H1 (cell line): ENCODE data around the gene LANCL1. TPM values are rescaled to one million over a fixed set of nuclear protein-coding genes. Genes with fewer than 3 reads are reported as not detected.

Experiments used
- CTCF ChIA-PET: fragments of 300-600 bp; sonication (Branson Sonifier 250); formaldehyde crosslinking; loops from one replicate; lab custom pipeline; 2021; ENCODE audit not compliant: partially characterized antibody; lab: Charles Lee
- POLR2A ChIA-PET: fragments of 300-600 bp; sonication (Branson Sonifier 250); formaldehyde crosslinking; loops from one replicate; lab custom pipeline; 2021; ENCODE audit warnings: inconsistent platforms; ENCODE audit not compliant: partially characterized antibody; lab: Charles Lee
- DNase-seq, 2 experiments: peaks; one replicate each; pipeline versions ENCODE4 v3.0.0 to v3.0.0-alpha.2; 2010 to 2022; ENCODE audit warnings: low spot score in 2 of 2, low read depth in 1 of 2, mixed read lengths in 1 of 2
- FAIRE-seq: peaks from 2 replicates; lab custom pipeline; 2011; peaks lifted over from hg19 to GRCh38; lab: Jason Lieb, UNC
- H2AFZ ChIP-seq: 2 replicates; pipeline ENCODE4 v1.8.1; 2012; ENCODE audit warnings: low read length, inconsistent platforms
- H2AK5ac ChIP-seq: 2 replicates; pipeline ENCODE4 v1.6.1; 2013; ENCODE audit warnings: low read depth, low read length
- H2BK120ac ChIP-seq: replicated peaks from 2 replicates; pipeline ENCODE3; 2013; ENCODE audit warnings: low read depth, low read length, inconsistent platforms
- H2BK12ac ChIP-seq: 2 replicates; pipeline ENCODE4 v1.6.1; 2013; ENCODE audit warnings: low read depth, low read length
- H2BK15ac ChIP-seq: 2 replicates; pipeline ENCODE4 v1.6.1; 2013; ENCODE audit warnings: low read length
- H2BK20ac ChIP-seq: 2 replicates; pipeline ENCODE4 v1.6.1; 2013; ENCODE audit warnings: low read length
- H2BK5ac ChIP-seq: 2 replicates; pipeline ENCODE4 v1.6.1; 2013; ENCODE audit warnings: low read depth, low read length
- H3K14ac ChIP-seq: 2 replicates; pipeline ENCODE4 v1.6.1; 2013; ENCODE audit warnings: inconsistent platforms; ENCODE audit not compliant: insufficient read length
- H3K18ac ChIP-seq: 2 replicates; pipeline ENCODE4 v1.6.1; 2013; ENCODE audit warnings: low read length; ENCODE audit errors: extremely low read depth
- H3K23ac ChIP-seq: 2 replicates; pipeline ENCODE4 v1.6.1; 2013; ENCODE audit warnings: inconsistent platforms; ENCODE audit not compliant: insufficient read length
- H3K23me2 ChIP-seq: 2 replicates; pipeline ENCODE4 v1.6.1; 2013; ENCODE audit warnings: low read depth, low read length
- H3K27ac ChIP-seq: 2 replicates; pipeline ENCODE4 v1.6.1; 2011; ENCODE audit warnings: low read depth, low read length, inconsistent platforms
- H3K27me3 ChIP-seq, 4 experiments: replicated peaks in 1 of 4; 1 replicate in 1 of 4; 2 replicates in 3 of 4; pipeline versions ENCODE4 v1.6.1 to v1.8.1; 2011 to 2013; ENCODE audit warnings: low read length in 3 of 4, mild to moderate bottlenecking in 3 of 4, inconsistent platforms in 2 of 4, mixed read lengths in 2 of 4, moderate library complexity in 1 of 4; ENCODE audit not compliant: control insufficient read depth in 3 of 4, insufficient read depth in 3 of 4; ENCODE audit errors: extremely low read depth in 1 of 4
- H3K36me3 ChIP-seq, 4 experiments: 2 replicates each; pipeline versions ENCODE4 v1.6.1 to v1.8.1; 2011 to 2013; ENCODE audit warnings: mild to moderate bottlenecking in 4 of 4, low read length in 3 of 4, moderate library complexity in 2 of 4, control low read depth in 1 of 4, inconsistent platforms in 1 of 4; ENCODE audit not compliant: insufficient read depth in 4 of 4, control insufficient read depth in 2 of 4
- H3K4ac ChIP-seq: replicated peaks from 2 replicates; pipeline ENCODE3; 2013; ENCODE audit warnings: low read length, low read depth, mixed read lengths, inconsistent platforms; ENCODE audit not compliant: insufficient read length
- H3K4me1 ChIP-seq, 4 experiments: replicated peaks in 1 of 4; 1 replicate in 1 of 4; 2 replicates in 3 of 4; pipeline versions ENCODE4 v1.6.1 to v1.8.1; 2011 to 2013; ENCODE audit warnings: low read length in 3 of 4, inconsistent platforms in 2 of 4, mixed read lengths in 1 of 4; ENCODE audit not compliant: insufficient read depth in 4 of 4, control insufficient read depth in 3 of 4
- H3K4me2 ChIP-seq, 2 experiments: 2 replicates each; pipeline versions ENCODE4 v1.6.1 to v1.8.1; 2011 to 2013; ENCODE audit warnings: low read depth in 2 of 2, low read length in 2 of 2, control low read depth in 1 of 2, inconsistent platforms in 1 of 2, mild to moderate bottlenecking in 1 of 2; ENCODE audit not compliant: insufficient read depth in 1 of 2
- H3K4me3 ChIP-seq, 4 experiments: fragments of 200-600, 300-600 bp in 1 of 4; sonication (generic), shearing (Covaris generic), sonication (Bioruptor Twin) in 1 of 4; 2 replicates each; pipeline versions ENCODE4 v1.5.1 to v1.8.1; 2011 to 2016; ENCODE audit warnings: low read length in 4 of 4, low read depth in 3 of 4, control low read depth in 2 of 4, inconsistent platforms in 2 of 4, mild to moderate bottlenecking in 2 of 4, mixed read lengths in 1 of 4, moderate library complexity in 1 of 4; ENCODE audit not compliant: insufficient read depth in 2 of 4; ENCODE audit errors: extremely low read depth in 1 of 4
- H3K56ac ChIP-seq: replicated peaks from 2 replicates; pipeline ENCODE3; 2013; ENCODE audit warnings: low read depth, mild to moderate bottlenecking, mixed read lengths, low read length, inconsistent platforms; ENCODE audit not compliant: insufficient read length
- H3K79me1 ChIP-seq: 2 replicates; pipeline ENCODE4 v1.6.1; 2013; ENCODE audit warnings: low read depth, low read length, control low read depth
- H3K79me2 ChIP-seq, 2 experiments: 2 replicates each; pipeline versions ENCODE4 v1.6.1 to v1.8.1; 2012 to 2013; ENCODE audit warnings: low read length in 2 of 2, mild to moderate bottlenecking in 2 of 2, inconsistent platforms in 1 of 2; ENCODE audit not compliant: insufficient read depth in 2 of 2, control insufficient read depth in 1 of 2
- H3K9ac ChIP-seq, 4 experiments: replicated peaks in 1 of 4; 1 replicate in 1 of 4; 2 replicates in 3 of 4; pipeline versions ENCODE4 v1.6.1 to v1.8.1; 2011 to 2013; ENCODE audit warnings: low read depth in 3 of 4, low read length in 3 of 4, control low read depth in 2 of 4, mild to moderate bottlenecking in 2 of 4, moderate library complexity in 2 of 4, inconsistent platforms in 1 of 4; ENCODE audit errors: extremely low read depth in 1 of 4
- H3K9me3 ChIP-seq, 2 experiments: 2 replicates each; pipeline versions ENCODE4 v1.6.1 to v1.8.1; 2012 to 2013; ENCODE audit warnings: mild to moderate bottlenecking in 2 of 2, moderate library complexity in 2 of 2, control low read depth in 1 of 2, inconsistent platforms in 1 of 2, low read depth in 1 of 2, low read length in 1 of 2, mixed read lengths in 1 of 2; ENCODE audit not compliant: insufficient read depth in 2 of 2
- H4K20me1 ChIP-seq, 2 experiments: replicated peaks in 1 of 2; 2 replicates each; pipeline versions ENCODE3 to v1.8.1; 2011 to 2013; ENCODE audit warnings: inconsistent platforms in 2 of 2, low read length in 2 of 2, mild to moderate bottlenecking in 1 of 2; ENCODE audit not compliant: insufficient read depth in 2 of 2, control insufficient read depth in 1 of 2
- H4K5ac ChIP-seq: 2 replicates; pipeline ENCODE4 v1.6.1; 2013; ENCODE audit warnings: low read length, low read depth, mixed read lengths, inconsistent platforms; ENCODE audit not compliant: insufficient read length
- H4K8ac ChIP-seq: 2 replicates; pipeline ENCODE4 v1.8.0; 2013; ENCODE audit warnings: mild to moderate bottlenecking, moderate library complexity, low read length, inconsistent platforms; ENCODE audit not compliant: insufficient read depth; ENCODE audit errors: extremely low read depth
- H4K91ac ChIP-seq: replicated peaks from 2 replicates; pipeline ENCODE3; 2013; ENCODE audit warnings: low read length, mixed read lengths, inconsistent platforms; ENCODE audit not compliant: insufficient read length
- ASH2L ChIP-seq: fragments of 200-600, 300-600 bp; sonication (generic); IDR thresholded peaks from one replicate; pipeline ENCODE4 v1.7.1; 2017; ENCODE audit warnings: low read length
- CEBPB ChIP-seq: IDR thresholded peaks from 2 replicates; pipeline ENCODE4 v1.6.1; 2012; ENCODE audit warnings: low read depth, low read length
- E2F6 ChIP-seq: IDR thresholded peaks from 2 replicates; pipeline ENCODE4 v1.6.1; 2012; ENCODE audit warnings: inconsistent platforms
- EGR1 ChIP-seq: IDR thresholded peaks from 2 replicates; pipeline ENCODE4 v1.6.1; 2011; ENCODE audit warnings: low read depth, low read length, borderline replicate concordance
- NANOG ChIP-seq: IDR thresholded peaks from 2 replicates; pipeline ENCODE4 v1.6.1; 2011; ENCODE audit warnings: low read length, low read depth, mild to moderate bottlenecking, inconsistent platforms; ENCODE audit not compliant: insufficient read depth, poor library complexity, severe bottlenecking
- SIN3A ChIP-seq, 2 experiments: IDR thresholded peaks in 1 of 2; conservative IDR thresholded peaks in 1 of 2; 2 replicates each; pipeline ENCODE4 v1.6.1; 2011 to 2012; ENCODE audit warnings: low read length in 2 of 2, improper control_type of control experiment in 1 of 2, low read depth in 1 of 2, mild to moderate bottlenecking in 1 of 2
- TAF7 ChIP-seq: optimal IDR thresholded peaks from 2 replicates; pipeline ENCODE3; 2011; ENCODE audit warnings: low read depth, mild to moderate bottlenecking, inconsistent platforms, low read length, moderate library complexity, borderline replicate concordance
- WGBS, 2 experiments: shearing (Covaris generic) in 1 of 2; methylation state at CpG; one replicate each; pipeline versions ENCODE4 v1.1.6 to v1.1.7; 2013 to 2015; ENCODE audit warnings: low lambda C conversion rate in 2 of 2, mixed read lengths in 2 of 2, inconsistent platforms in 1 of 2, low coverage in 1 of 2, missing lambda C conversion rate in 1 of 2; ENCODE audit not compliant: insufficient replicate concordance in 2 of 2, insufficient coverage in 1 of 2, insufficient read length in 1 of 2; ENCODE audit errors: extremely low coverage in 1 of 2, missing lambda C conversion rate in 1 of 2; 5-methylcytosine and 5-hydroxymethylcytosine counted together
- polyA plus RNA-seq, 7 experiments: library from polyadenylated mRNA; depleted of rRNA in 3 of 7; stranded (reverse) in 5 of 7; unstranded in 2 of 7; fragments of >200 nt in 5 of 7; fragments of 200-250 nt in 2 of 7; gene quantifications; 1 replicate in 5 of 7; 2 replicates in 1 of 7; 4 replicates in 1 of 7; pipeline versions ENCODE4 v1.2.1 to v1.2.3, GENCODE V29; 2011 to 2013; ENCODE audit warnings: missing spikeins in 2 of 7, mixed read lengths in 2 of 7
- total RNA-seq: library from RNA; stranded (reverse); fragmentation: NEBNext Ultra II Directional; extraction: Animal tissue kit (Norgen Biotek cat#: 25700); gene quantifications from 2 replicates; pipeline ENCODE4 v1.2.1, GENCODE V29; 2021

The LANCL1 gene
- total and polyA plus RNA-seq, 2 of the 8 experiments (the other 6 are each of a cell fraction or from before 2014, with no cell fraction given), result 26.2 to 48.7 TPM

- H3K56ac ChIP-seq, result no peak overlapping the region
- peak overlapping the region; percentile 5 to 88 (median 61); a peak in 7 of 8 replicates for H3K4me3 ChIP-seq
- H3K79me2 ChIP-seq, result peaks cover 0 to 3% of the 10 kb centered on the region in 2 experiments; a peak in 1 of 4 replicates
- peaks cover 0 to 6% (median 1%) of the 10 kb centered on the region in 4 experiments; a peak in 3 of 7 replicates for H3K4me1 ChIP-seq
- peak overlapping the region; percentile 72 to 87 for H3K4me2 ChIP-seq
- DNase-seq, result peak in 1 of 2 experiments; percentile 52
- H3K36me3 ChIP-seq, result no peaks in the 10 kb centered on the region; a peak in 2 of 8 replicates
- no peak overlapping the region for H2BK120ac ChIP-seq
- H2BK20ac ChIP-seq, result no peak overlapping the region
- no peaks in the 10 kb centered on the region for H3K9me3 ChIP-seq
- no peak overlapping the region for H3K4ac ChIP-seq
- no peak overlapping the region for H2BK15ac ChIP-seq
- H3K23ac ChIP-seq, result no peak overlapping the region
- H3K14ac ChIP-seq, result no peak overlapping the region
- no peak overlapping the region for H4K8ac ChIP-seq
- no peak overlapping the region for H2BK12ac ChIP-seq
- H3K27me3 ChIP-seq, result no peaks in the 10 kb centered on the region
- CTCF ChIA-PET, result interaction anchor here (1.0 kb wide), 1 partner anchor 11 kb away, joined by 3 read pairs; no protein-coding TSS in a partner anchor
- TF ChIP-seq ASH2L, result peak; percentile 38
- TF ChIP-seq NANOG, result no peak
- TF ChIP-seq CEBPB, result no peak
- TF ChIP-seq EGR1, result peak; percentile 53; the same call in 1 of the 2 replicates
- no peak for TF ChIP-seq SIN3A (conservative IDR thresholded peaks at IDR 0.05 in 1 of 2, IDR thresholded peaks at IDR 0.05 in 1 of 2; ENCODE audit: low read depth in 1 of 2, low read length in 2 of 2)
- no peak for TF ChIP-seq E2F6
- no peak for TF ChIP-seq TAF7
- H4K5ac ChIP-seq, result no peak overlapping the region
- no peak overlapping the region for H2AK5ac ChIP-seq
- H3K23me2 ChIP-seq, result no peaks in the 10 kb centered on the region
- H3K9ac ChIP-seq, result peak overlapping the region in 1 of 4 experiments; percentile 8; a peak in 1 of 7 replicates
- WGBS, 2 experiments, result 46% methylated on average over 3 of the region's 3 CpGs; no CpG with 5 or more reads in 1 of the 2 experiments
- H3K79me1 ChIP-seq, result no peaks in the 10 kb centered on the region
- peak overlapping the region; percentile 22; the same call in 1 of the 2 replicates for H2BK5ac ChIP-seq
- H4K91ac ChIP-seq, result no peak overlapping the region
- no peak overlapping the region for H3K18ac ChIP-seq
- no peak overlapping the region for H3K27ac ChIP-seq
- H2AFZ ChIP-seq, result peak overlapping the region; percentile 81
- POLR2A ChIA-PET, result no interaction called here
- no peak for FAIRE-seq
- H4K20me1 ChIP-seq, result no peaks in the 10 kb centered on the region
These were observed 937 bp upstream of the LANCL1 start for GRCh38 chr2:210477496-210477895.
